Measurements from ENCODE around the gene SCCPDH.

- TF ChIP-seq, protein P1, sequence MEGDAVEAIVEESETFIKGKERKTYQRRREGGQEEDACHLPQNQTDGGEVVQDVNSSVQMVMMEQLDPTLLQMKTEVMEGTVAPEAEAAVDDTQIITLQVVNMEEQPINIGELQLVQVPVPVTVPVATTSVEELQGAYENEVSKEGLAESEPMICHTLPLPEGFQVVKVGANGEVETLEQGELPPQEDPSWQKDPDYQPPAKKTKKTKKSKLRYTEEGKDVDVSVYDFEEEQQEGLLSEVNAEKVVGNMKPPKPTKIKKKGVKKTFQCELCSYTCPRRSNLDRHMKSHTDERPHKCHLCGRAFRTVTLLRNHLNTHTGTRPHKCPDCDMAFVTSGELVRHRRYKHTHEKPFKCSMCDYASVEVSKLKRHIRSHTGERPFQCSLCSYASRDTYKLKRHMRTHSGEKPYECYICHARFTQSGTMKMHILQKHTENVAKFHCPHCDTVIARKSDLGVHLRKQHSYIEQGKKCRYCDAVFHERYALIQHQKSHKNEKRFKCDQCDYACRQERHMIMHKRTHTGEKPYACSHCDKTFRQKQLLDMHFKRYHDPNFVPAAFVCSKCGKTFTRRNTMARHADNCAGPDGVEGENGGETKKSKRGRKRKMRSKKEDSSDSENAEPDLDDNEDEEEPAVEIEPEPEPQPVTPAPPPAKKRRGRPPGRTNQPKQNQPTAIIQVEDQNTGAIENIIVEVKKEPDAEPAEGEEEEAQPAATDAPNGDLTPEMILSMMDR (IDR thresholded peaks at IDR 0.05; ENCODE audit: extremely low read depth in 1 of 2, insufficient read depth in 1 of 2, low read depth in 1 of 2, low read length in 2 of 2) = no peak
- TF ChIP-seq MYC (IDR thresholded peaks at IDR 0.05; ENCODE audit: low read depth, low read length) (no peak), POLR2A (IDR thresholded peaks at IDR 0.05; ENCODE audit: low read depth, low read length) (no peak)
- TF ChIP-seq, protein P2, sequence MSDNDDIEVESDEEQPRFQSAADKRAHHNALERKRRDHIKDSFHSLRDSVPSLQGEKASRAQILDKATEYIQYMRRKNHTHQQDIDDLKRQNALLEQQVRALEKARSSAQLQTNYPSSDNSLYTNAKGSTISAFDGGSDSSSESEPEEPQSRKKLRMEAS (IDR thresholded peaks at IDR 0.05; ENCODE audit: insufficient read depth, insufficient read length) = no peak
Observed at GRCh38 chr1:246709196-246709595, 15.0 kb upstream of the SCCPDH start.
